DOHH2 (cell line): ENCODE measurements around the gene EIF2S1.

ENCODE experiments used
- EZH2phosphoT487 ChIP-seq: fragments of 200-600 bp; sonication (generic); IDR thresholded peaks from 2 replicates; pipeline ENCODE4 v1.6.1; 2017; ENCODE audit warnings: borderline replicate concordance, mild to moderate bottlenecking, antibody characterized with exemption, low read length, moderate library complexity, mixed read lengths
- TF ChIP-seq, protein P1 (sequence below): fragments of 200-600 bp; sonication (generic); IDR thresholded peaks from one replicate; pipeline ENCODE4 v1.5.1; 2014; ENCODE audit warnings: antibody characterized with exemption, mild to moderate bottlenecking, low read depth, low read length; ENCODE audit not compliant: poor library complexity, severe bottlenecking

DNA sequence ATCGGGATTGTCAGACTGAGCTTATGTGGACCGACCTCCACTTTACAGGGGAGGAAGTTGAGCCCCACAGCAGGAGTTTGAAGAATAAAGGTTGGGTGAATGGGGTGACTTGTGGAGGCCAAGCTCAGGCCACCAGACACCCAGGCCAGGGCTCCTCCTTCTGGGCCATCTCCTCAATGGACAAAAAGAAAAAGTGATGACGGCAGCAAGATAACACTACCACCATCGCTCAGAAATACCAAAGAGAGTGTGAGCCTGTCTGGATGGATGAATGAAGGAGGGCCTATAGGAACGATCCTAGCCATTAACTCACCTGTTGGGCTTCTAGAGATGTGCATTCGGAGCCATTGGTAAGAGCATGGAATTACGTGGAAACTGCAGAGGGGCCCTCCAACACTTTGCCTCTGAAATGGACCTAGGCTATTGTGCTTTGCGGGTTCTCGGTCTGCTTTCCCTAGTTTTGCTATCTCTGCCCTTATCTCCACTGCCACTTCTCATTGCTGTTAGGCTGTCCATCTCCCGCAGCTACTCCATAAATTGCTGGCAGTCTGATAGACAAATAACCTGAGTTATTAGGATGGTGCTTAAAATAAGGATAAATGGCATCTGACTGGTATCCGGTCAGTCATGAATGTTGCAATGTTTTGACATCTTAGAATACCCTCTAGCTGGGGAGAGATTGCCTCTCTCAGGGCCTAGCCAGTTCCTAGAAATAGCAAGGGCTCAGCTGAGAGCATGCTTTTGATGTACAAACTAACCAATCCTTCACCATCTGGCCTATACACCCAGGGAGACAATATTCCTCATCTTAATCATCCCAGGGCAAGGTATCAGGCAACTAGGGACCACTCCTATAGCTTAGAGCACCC is 61.5 kb downstream of the EIF2S1 start:
- TF ChIP-seq, protein P1, sequence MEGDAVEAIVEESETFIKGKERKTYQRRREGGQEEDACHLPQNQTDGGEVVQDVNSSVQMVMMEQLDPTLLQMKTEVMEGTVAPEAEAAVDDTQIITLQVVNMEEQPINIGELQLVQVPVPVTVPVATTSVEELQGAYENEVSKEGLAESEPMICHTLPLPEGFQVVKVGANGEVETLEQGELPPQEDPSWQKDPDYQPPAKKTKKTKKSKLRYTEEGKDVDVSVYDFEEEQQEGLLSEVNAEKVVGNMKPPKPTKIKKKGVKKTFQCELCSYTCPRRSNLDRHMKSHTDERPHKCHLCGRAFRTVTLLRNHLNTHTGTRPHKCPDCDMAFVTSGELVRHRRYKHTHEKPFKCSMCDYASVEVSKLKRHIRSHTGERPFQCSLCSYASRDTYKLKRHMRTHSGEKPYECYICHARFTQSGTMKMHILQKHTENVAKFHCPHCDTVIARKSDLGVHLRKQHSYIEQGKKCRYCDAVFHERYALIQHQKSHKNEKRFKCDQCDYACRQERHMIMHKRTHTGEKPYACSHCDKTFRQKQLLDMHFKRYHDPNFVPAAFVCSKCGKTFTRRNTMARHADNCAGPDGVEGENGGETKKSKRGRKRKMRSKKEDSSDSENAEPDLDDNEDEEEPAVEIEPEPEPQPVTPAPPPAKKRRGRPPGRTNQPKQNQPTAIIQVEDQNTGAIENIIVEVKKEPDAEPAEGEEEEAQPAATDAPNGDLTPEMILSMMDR, result no peak
- no peak for TF ChIP-seq EZH2phosphoT487
